ENCODE results near the gene PHACTR3.

The PHACTR3 gene

GRCh38 chr20:59864726-59865125 lies 260.4 kb downstream of the PHACTR3 start:
- H3K27ac ChIP-seq: no peak overlapping the region
- H3K4me1 ChIP-seq (ENCODE audit: control insufficient read depth in 1 of 2, insufficient read depth in 1 of 2, low read depth in 1 of 2, low read length in 1 of 2): no peaks in the 10 kb centered on the region
- no peaks in the 10 kb centered on the region for H3K27me3 ChIP-seq
- no peaks in the 10 kb centered on the region for H3K9me3 ChIP-seq
- no peak for TF ChIP-seq CTCF (IDR thresholded peaks at IDR 0.05)
- H3K4me3 ChIP-seq (ENCODE audit: low read depth in 1 of 2, low read length in 1 of 2): no peak overlapping the region
- H3K36me3 ChIP-seq: no peaks in the 10 kb centered on the region

DNA sequence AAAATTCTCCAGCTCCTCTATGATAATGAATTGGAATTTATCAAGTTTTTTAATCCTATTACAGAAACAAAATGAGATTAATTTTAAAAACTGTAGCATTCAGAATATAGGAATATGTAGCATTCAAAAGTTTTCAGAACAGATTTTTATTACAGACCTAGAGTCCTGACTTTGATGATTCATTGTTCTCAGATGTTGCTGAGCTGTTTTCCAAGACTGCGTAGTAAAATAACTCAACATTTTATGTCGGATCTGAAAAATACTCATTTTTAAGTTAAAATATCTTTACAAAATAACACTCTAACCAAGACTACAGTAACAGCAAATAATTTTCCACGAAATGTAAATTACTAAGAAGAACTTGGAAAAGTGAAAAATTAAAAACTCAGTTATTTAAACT lies 262.0 kb downstream of the PHACTR3 start:
- no peaks in the 10 kb centered on the region for H3K9me3 ChIP-seq
- no peak overlapping the region for H3K27ac ChIP-seq
- TF ChIP-seq CTCF (IDR thresholded peaks at IDR 0.05): no peak
- H3K4me1 ChIP-seq (ENCODE audit: control insufficient read depth in 1 of 2, insufficient read depth in 1 of 2, low read depth in 1 of 2, low read length in 1 of 2): peaks cover 0 to 11% of the 10 kb centered on the region in 2 experiments
- H3K36me3 ChIP-seq: no peaks in the 10 kb centered on the region
- no peak overlapping the region for H3K4me3 ChIP-seq (ENCODE audit: low read depth in 1 of 2, low read length in 1 of 2)
- H3K27me3 ChIP-seq: no peaks in the 10 kb centered on the region

DNA sequence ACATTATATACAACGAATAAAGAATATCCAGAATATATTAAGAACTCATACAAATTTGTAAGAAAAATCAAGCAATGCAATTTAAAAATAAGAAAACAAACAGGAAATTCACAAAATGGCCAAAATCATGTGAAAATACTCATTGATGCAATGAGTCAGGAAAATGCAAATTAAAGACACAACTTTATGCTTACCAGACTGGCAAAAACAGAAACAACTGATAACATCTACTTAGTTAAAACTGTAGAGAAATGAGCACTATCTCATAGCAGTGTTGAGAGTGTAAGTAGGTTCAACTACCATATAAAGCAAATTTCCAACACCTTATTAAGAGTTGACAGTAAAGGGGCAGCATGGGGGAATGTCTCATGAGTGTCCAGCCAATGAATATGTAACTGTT lies 266.8 kb downstream of the PHACTR3 start:
- Histone ChIP-seq H3K27me3 (no peaks in the 10 kb centered on the region), H3K9me3 (no peaks in the 10 kb centered on the region), H3K4me3 (ENCODE audit: low read depth in 1 of 2, low read length in 1 of 2) (no peak overlapping the region), H3K36me3 (no peaks in the 10 kb centered on the region), H3K27ac (no peak overlapping the region), H3K4me1 (ENCODE audit: control insufficient read depth in 1 of 2, insufficient read depth in 1 of 2, low read depth in 1 of 2, low read length in 1 of 2) (peaks cover 0 to 18% of the 10 kb centered on the region in 2 experiments)
- TF ChIP-seq CTCF (IDR thresholded peaks at IDR 0.05): no peak

GRCh38 chr20:59873409-59873808 lies 269.1 kb downstream of the PHACTR3 start:
- peaks cover 0 to 18% of the 10 kb centered on the region in 2 experiments for H3K4me1 ChIP-seq (ENCODE audit: control insufficient read depth in 1 of 2, insufficient read depth in 1 of 2, low read depth in 1 of 2, low read length in 1 of 2)
- no peaks in the 10 kb centered on the region for H3K36me3 ChIP-seq
- H3K9me3 ChIP-seq: no peaks in the 10 kb centered on the region
- H3K27me3 ChIP-seq: no peaks in the 10 kb centered on the region
- TF ChIP-seq CTCF (IDR thresholded peaks at IDR 0.05): no peak
- H3K27ac ChIP-seq: no peak overlapping the region
- H3K4me3 ChIP-seq (ENCODE audit: low read depth in 1 of 2, low read length in 1 of 2): no peak overlapping the region

DNA sequence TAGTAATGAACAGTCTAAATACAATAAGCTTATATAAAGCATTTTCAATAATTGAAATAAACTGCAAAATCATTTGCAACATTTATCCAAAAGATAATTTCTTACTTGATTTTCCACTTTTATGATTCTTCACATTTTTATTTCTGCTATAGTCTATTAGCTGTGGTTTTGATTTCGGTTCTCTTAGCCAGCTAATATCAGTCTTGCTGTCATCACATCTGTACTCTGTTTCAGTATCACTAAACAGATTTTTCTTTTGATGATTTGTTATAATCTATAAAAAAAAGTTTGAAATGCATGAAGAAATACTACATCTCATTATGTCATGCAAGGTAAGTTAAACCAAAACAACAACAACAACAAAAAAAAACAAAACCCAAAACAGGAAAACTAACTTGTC lies 275.9 kb downstream of the PHACTR3 start:
- no peaks in the 10 kb centered on the region for H3K4me1 ChIP-seq (ENCODE audit: control insufficient read depth in 1 of 2, insufficient read depth in 1 of 2, low read depth in 1 of 2, low read length in 1 of 2)
- no peaks in the 10 kb centered on the region for H3K9me3 ChIP-seq
- H3K27ac ChIP-seq: no peak overlapping the region
- no peaks in the 10 kb centered on the region for H3K36me3 ChIP-seq
- H3K27me3 ChIP-seq: no peaks in the 10 kb centered on the region
- H3K4me3 ChIP-seq (ENCODE audit: low read depth in 1 of 2, low read length in 1 of 2): no peak overlapping the region
- TF ChIP-seq CTCF (IDR thresholded peaks at IDR 0.05): no peak

DNA sequence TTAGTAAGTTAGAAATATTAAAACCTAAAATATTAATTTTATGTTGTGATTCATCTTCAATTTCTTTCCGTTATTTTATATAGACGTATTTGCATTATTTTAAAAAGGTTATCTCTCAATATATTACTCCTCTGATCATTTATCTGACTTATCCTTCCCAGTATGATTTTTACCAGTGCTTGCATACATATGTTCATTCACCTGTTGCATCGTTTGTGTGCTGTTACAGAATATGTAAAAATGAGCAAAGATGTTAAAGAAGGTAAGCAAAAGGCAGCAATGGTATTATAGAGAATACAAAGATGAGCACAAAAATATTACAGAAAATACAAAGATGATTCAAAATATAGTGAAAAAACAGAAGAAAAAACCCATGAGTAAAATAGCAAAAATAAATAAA lies 280.2 kb downstream of the PHACTR3 start:
- H3K27me3 ChIP-seq: no peaks in the 10 kb centered on the region
- H3K4me1 ChIP-seq (ENCODE audit: control insufficient read depth in 1 of 2, insufficient read depth in 1 of 2, low read depth in 1 of 2, low read length in 1 of 2): no peaks in the 10 kb centered on the region
- H3K4me3 ChIP-seq (ENCODE audit: low read depth in 1 of 2, low read length in 1 of 2): no peak overlapping the region
- H3K36me3 ChIP-seq: peaks cover 4% of the 10 kb centered on the region
- no peaks in the 10 kb centered on the region for H3K9me3 ChIP-seq
- TF ChIP-seq CTCF (IDR thresholded peaks at IDR 0.05): no peak
- no peak overlapping the region for H3K27ac ChIP-seq
